Fibroblast of pulmonary artery (primary cell): ENCODE measurements around the gene TAPT1.
"Not testable (repeated sequence)": the region's sequence is repeated elsewhere in the genome, so short reads cannot be mapped to it uniquely, and the experiment has no call there.

ENCODE experiments used
- DNase-seq: peaks from one replicate; pipeline ENCODE4 v3.0.0-alpha.2; 2010; ENCODE audit warnings: low read depth
- H3K4me3 ChIP-seq: replicated peaks from 2 replicates; pipeline ENCODE4 v1.5.1; 2011; ENCODE audit warnings: low read depth, mild to moderate bottlenecking, control low read depth, low read length, moderate library complexity
- CTCF ChIP-seq: IDR thresholded peaks from 2 replicates; pipeline ENCODE4 v1.5.1; 2011; ENCODE audit warnings: mild to moderate bottlenecking, control low read depth, low read length, inconsistent platforms; ENCODE audit errors: missing control alignments

TAPT1 gene

GRCh38 chr4:16195209-16195608 lies 31.1 kb downstream of the TAPT1 start:
- no peak for TF ChIP-seq CTCF
- no peak overlapping the region for H3K4me3 ChIP-seq
- DNase-seq = no peak

- not testable (repeated sequence) for DNase-seq, H3K4me3 ChIP-seq
Observed at GRCh38 chr4:16194798-16195197, 31.5 kb downstream of the TAPT1 start.

GRCh38 chr4:16194214-16194613 lies 32.1 kb downstream of the TAPT1 start:
- DNase-seq = peak; percentile 36
- TF ChIP-seq CTCF = no peak
- no peak overlapping the region for H3K4me3 ChIP-seq

GRCh38 chr4:16192631-16193518 lies 33.4 kb downstream of the TAPT1 start:
- DNase-seq = no peak

GRCh38 chr4:16192057-16192456 lies 34.2 kb downstream of the TAPT1 start:
- DNase-seq = no peak
- H3K4me3 ChIP-seq = no peak overlapping the region
- no peak for TF ChIP-seq CTCF

More at GRCh38 chr4:16192631-16193518, 33.4 kb downstream of the TAPT1 start:
- H3K4me3 ChIP-seq = no peak overlapping the region
- no peak for TF ChIP-seq CTCF

- TF ChIP-seq CTCF = no peak
- H3K4me3 ChIP-seq = no peak overlapping the region
- DNase-seq = no peak
Observed at GRCh38 chr4:16187455-16187854, 38.8 kb downstream of the TAPT1 start.

- H3K4me3 ChIP-seq = no peak overlapping the region
- no peak for DNase-seq
- TF ChIP-seq CTCF = no peak
Observed at GRCh38 chr4:16186986-16187385, 39.3 kb downstream of the TAPT1 start.
